H4 (cell line): ENCODE data around the gene OR10H5. TPM values are rescaled to one million over a fixed set of nuclear protein-coding genes. Genes with fewer than 3 reads are reported as not detected.
A peak's percentile ranks its signal among the peaks of the same experiment; 100 is the strongest.
"Not testable (repeated sequence)": the region's sequence is repeated elsewhere in the genome, so short reads cannot be mapped to it uniquely, and the experiment has no call there.

Experiments
- DNase-seq: peaks from one replicate; pipeline ENCODE4 v3.0.0-alpha.2; 2015; ENCODE audit warnings: low spot score
- total RNA-seq: library from RNA; depleted of rRNA; stranded (reverse); fragments of >200 nt; shearing (Covaris generic); gene quantifications from 2 replicates; pipeline ENCODE4 v1.2.3, GENCODE V29; 2014; rRNA removed

OR10H5 gene
- not detected in 2 replicates for total RNA-seq

DNA sequence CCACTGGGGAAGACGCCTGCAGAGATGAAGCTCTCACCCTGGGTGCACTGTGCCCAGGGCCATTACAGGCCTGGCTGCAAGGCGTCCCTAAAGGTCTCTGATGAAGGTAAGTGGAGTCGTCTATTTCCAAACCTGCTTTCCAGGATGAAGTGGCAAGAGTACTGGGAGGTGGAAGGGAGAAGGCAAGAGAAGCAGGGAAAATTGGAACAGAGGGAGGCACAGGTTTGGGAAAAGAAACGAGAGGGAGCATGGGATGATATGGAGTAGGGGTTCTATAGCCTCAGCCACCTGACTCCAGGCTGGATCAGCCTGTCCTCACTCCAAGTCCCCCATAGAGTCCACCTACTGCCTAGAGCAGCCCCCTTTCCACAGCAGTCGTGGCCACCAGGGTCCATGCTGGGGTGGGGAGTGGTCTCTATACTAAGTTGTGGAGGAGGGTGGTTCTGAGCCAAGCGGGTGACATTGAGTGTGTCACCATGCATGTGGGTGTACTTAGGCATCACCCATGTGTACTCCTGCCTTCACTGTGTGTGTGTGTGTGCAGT, at the start of gene OR10H5:
Gene OR10H5 (plus strand): TSS at position 51 of the 545 bp plus-strand sequence. CDS start 6,388 bp downstream, outside the sequence.
- DNase-seq, result no peak

GRCh38 chr19:15737722-15738121, 49.7 kb upstream of the OR10H5 start, which contains the start of gene OR10H3:
Gene OR10H3 (plus strand): TSS chr19:15737985. CDS start chr19:15741393, 3,408 bp downstream.
- DNase-seq, result no peak

DNA sequence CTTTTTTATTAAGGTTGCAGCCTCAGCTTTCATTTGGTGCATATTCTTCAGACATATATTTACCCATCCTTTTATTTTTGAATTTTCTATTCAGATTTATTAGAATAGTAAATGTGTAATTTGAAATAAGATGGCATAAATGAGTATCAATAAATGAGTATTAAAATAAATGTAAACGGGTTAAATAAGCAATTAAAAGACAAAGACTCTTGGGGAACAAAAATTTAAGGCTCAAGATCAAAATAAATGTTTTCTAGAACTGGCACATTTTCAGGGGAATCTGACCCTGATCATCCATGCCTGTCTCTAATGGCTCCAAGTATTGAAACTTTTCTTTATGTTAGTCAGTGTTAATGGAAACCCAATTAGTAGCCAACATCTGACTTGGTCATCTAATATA, 46.7 kb upstream of the OR10H5 start:
- DNase-seq, result no peak

DNA sequence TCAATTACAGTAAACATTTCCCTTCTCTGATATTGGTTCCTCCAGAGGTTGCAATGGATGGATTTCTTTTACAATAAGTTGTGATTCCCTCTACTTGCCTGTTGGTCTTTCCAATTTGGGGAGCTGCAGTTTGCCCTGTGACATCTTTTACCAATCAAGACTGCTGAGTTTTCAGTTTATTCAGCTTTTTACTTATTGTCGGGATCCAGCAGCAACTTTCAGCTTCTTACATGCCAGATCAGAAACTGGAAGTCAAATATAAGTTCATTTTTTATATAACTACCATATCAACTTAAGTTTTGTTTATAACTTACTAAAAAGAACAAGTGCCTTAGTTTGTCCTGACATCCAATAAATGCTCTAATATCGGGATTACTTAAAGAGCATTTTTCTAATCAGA, 39.2 kb upstream of the OR10H5 start:
- no peak for DNase-seq

DNA sequence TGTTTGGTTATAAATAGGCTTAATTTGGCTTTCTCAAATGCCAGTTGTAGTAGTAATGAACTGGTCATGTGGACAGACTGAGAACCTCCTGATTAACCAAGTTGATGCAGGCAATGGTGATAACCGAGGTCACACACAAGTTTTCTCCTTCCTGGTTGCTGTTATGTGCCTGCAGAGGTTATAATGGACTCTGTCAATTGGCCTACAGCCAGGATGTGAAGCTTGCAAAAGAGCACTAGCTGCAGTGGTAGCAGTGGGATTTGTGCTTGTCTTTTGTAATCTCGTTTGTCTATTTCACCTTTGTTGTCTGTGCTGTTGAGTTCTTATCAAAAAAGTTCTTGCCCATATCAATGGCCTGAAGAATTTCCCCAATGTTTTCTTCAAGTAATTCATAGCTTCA, 29.1 kb upstream of the OR10H5 start:
- DNase-seq, result no peak

- no peak for DNase-seq
These were observed 27.4 kb upstream of the OR10H5 start for GRCh38 chr19:15759962-15760565.

DNA sequence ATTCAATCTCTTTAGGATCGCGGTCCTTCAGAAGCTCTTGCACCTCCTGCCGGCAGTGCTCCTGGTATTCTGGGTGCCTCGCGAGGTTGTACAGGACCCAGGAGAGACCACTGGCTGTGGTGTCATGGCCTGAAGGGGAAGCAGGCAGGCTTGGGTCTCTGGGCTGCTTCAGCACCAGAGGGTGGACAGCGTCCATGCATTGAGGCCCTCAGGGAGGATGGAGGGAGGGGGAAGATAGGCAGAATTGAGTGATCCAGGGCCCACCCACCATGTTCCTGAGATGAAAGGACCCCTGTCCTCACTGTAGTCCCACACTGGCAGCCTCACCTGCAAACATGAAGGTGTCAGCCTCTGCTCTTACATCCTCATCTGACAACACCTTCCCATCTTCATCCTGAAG, 17.9 kb upstream of the OR10H5 start:
- no peak for DNase-seq

- not testable (repeated sequence) for DNase-seq
These were observed 13.3 kb upstream of the OR10H5 start for GRCh38 chr19:15774159-15774558.

GRCh38 chr19:15775249-15775648, 12.2 kb upstream of the OR10H5 start:
- DNase-seq, result no peak

- no peak for DNase-seq
These were observed 11.2 kb upstream of the OR10H5 start for GRCh38 chr19:15776264-15776663.

DNA sequence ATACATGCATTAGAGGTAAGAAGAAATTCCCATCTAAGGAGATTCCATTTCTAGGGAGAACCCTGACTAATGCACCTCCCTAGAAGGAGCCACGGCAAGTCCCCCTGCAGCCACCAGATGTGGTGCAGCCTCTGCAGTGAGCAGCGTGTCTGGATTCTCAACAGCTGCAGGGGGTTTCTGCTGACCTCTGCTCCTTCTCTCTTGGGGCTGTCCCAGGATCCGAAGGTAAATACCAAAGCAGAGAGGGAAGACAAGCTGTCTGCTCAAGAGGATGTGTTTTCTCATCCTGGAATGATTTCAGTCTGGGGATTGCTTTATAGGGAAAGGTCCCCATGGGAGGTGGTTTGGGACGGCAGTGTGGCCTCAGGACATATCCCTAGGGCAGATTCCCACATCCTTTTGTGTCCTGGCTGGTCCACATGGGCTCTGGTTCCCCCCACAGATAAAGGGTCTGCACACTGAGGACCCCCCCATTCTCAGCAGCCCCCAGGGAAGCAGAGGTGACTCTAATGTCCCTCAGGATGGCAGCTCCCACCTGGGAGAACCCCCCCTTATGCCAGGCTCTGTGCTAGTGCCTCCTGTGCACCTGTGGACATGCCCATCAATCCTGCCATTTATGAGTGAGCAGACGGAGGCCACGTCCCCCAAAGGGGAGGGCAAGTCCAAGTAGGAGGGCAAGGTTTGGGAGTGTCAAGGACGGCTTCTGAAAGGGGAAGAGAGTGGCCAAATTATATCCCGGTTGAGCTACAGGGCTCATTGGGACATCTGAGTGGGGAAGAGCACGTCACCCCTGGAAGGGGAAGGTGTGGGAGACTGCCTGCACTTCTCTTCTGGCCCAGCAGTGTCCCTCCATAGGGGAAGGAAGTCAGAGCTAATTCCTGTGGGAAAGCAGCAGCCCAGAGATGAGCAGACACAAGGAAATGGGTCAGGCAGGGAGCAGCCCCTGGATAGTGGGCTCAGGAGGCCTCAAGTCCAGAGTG, 10.2 kb upstream of the OR10H5 start:
- no peak for DNase-seq

GRCh38 chr19:15779756-15780476, 7.5 kb upstream of the OR10H5 start:
- DNase-seq, result peak; percentile 85

- DNase-seq, result no peak
These were observed 6.6 kb upstream of the OR10H5 start for GRCh38 chr19:15780610-15781418.

DNA sequence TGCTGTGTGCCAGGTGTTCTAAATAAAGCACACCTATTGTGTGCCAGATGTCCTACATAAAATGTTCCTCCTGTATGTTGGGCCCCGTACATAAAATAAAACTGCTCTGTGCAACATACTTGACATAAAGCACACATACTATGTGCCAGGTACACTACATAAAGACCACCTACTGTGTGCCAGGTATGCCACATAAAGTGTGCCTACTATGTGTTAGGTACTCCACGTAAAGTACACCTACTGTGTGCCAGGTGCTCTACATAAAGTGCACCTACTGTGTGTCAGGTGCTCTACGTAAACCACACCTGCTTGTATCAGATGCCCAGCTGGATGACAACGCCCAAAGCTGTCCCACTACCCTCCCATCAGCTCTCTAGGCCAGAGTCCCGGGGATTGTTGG, 5.8 kb upstream of the OR10H5 start:
- DNase-seq, result no peak

DNA sequence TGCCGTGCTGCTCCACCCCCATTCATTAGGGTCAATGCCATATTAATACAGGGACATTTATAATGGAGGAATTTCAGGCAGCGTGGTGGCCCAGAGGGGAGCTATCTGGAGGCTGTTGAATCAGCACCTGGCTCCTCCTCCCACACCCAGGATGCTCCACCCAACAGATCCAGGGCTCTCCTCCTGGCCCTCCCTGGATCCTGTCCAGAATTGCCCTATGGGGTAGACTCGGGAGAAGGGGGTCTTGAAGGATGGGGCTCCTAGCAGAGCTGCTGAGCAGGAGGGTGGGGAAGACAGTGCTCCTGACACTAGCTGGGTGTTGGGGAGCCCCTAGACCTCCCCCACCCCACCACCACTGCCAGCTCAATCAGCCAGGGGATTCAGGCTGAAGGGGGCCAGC, 5.2 kb upstream of the OR10H5 start:
- DNase-seq, result no peak

GRCh38 chr19:15782896-15783295, 4.6 kb upstream of the OR10H5 start:
- DNase-seq, result not testable (repeated sequence)

DNA sequence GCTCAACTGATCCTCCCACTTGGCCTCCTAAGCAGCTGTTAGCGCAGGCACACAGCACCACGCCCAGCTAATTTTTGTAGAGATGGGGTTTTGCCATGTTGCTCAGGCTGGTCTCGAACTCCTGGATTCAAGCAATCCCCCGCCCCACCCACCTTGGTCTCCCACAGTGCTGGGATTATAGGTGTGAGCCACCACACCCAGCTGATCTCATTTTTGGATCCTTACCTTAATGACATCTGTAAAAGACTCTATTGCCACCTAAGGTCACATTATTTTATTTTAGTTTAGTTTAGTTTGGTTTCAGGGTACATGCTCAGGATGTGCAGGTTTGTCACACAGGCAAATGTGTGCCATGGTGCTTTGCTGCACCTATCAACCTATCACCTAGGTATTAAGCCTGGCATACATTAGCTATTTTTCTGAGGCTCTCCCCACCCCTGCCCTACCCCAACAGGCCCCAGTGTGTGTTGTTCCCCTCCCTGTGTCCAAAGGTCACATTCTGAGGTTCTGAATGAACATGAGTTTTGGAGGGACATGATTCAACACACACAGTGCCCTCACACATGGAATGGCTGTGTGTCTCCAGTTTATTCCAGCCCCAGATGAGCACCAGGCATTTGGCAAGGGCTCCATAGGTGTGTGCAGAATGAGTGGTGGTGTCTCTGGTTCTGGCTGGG, 1.3 kb downstream of the OR10H5 start:
- DNase-seq, result no peak

DNA sequence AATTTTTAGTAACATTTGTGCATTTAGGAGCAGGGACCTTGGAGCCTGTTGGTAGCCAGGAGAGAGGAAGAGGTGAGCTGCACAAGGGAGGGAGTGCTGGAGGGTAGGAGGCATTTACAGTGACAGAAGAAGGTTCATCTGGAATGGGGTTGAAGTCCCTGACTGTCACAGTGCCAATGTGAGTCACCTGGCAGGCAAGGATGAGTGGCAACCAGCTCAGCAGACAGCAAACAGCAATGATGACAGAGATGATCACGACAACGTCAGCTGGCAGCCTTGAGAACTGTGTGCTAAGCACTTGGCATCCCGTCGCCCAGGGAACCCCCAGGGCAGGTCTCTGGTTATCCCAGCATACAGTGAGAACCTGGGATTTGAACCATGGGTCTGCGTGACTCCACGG, 2.6 kb downstream of the OR10H5 start:
- DNase-seq, result no peak

DNA sequence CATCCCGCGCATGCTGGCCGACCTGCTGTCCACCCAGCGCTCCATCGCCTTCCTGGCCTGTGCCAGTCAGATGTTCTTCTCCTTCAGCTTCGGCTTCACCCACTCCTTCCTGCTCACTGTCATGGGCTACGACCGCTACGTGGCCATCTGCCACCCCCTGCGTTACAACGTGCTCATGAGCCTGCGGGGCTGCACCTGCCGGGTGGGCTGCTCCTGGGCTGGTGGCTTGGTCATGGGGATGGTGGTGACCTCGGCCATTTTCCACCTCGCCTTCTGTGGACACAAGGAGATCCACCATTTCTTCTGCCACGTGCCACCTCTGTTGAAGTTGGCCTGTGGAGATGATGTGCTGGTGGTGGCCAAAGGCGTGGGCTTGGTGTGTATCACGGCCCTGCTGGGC, 6.8 kb downstream of the OR10H5 start:
- not testable (repeated sequence) for DNase-seq

GRCh38 chr19:15810335-15810734, 22.9 kb downstream of the OR10H5 start:
- DNase-seq, result no peak
